Psoas muscle (tissue), 8 donors: Measurements from ENCODE around the gene COMMD2. TPM values are rescaled to one million over a fixed set of nuclear protein-coding genes. Genes with fewer than 3 reads are reported as not detected.

Experiments used
- ATAC-seq, 4 donors: fragments of 200-7000 bp; cut with Tn5 transposase; one replicate each; pipeline ENCODE4 v1.9.1; 2020; ENCODE audit warnings: moderate library complexity in 3 of 4, mild to moderate bottlenecking in 2 of 4
- DNase-seq, 2 donors: peaks; one replicate each; pipeline ENCODE4 v3.0.0-alpha.2; 2020
- H3K27ac ChIP-seq: fragments of 200-600 bp; one replicate; pipeline ENCODE4 v1.8.0; 2022
- H3K27me3 ChIP-seq, 3 donors: fragments of 200-600 bp in 1 of 3; one replicate each; pipeline versions ENCODE4 v1.6.1 to v1.8.0; 2013 to 2022; ENCODE audit warnings: low read length in 2 of 3, mild to moderate bottlenecking in 2 of 3, moderate library complexity in 1 of 3; ENCODE audit not compliant: insufficient read depth in 3 of 3
- H3K36me3 ChIP-seq, 2 donors: fragments of 200-600 bp in 1 of 2; one replicate each; pipeline versions ENCODE4 v1.6.1 to v1.8.0; 2013 to 2022; ENCODE audit warnings: low read depth in 1 of 2, mild to moderate bottlenecking in 1 of 2, moderate library complexity in 1 of 2; ENCODE audit not compliant: insufficient read depth in 1 of 2
- H3K4me1 ChIP-seq: fragments of 200-600 bp; one replicate; pipeline ENCODE4 v1.8.0; 2022
- H3K4me3 ChIP-seq: fragments of 200-600 bp; one replicate; pipeline ENCODE4 v1.8.0; 2022; ENCODE audit warnings: mild to moderate bottlenecking
- H3K9me3 ChIP-seq: fragments of 200-600 bp; one replicate; pipeline ENCODE4 v1.8.0; 2022
- CTCF ChIP-seq: fragments of 200-600 bp; IDR thresholded peaks from one replicate; pipeline ENCODE4 v1.8.0; 2022; ENCODE audit warnings: antibody characterized with exemption
- WGBS, 3 donors: extraction: QIAGEN DNeasy Blood & Tissue Kit; methylation state at CpG; one replicate each; pipeline versions ENCODE4 v1.1.6 to v1.1.7; 2013; 5-methylcytosine and 5-hydroxymethylcytosine counted together
- intact Hi-C, 2 donors: fragments of 100-400 bp; cut with DNase I; formaldehyde crosslinking; loops; one replicate each; pipeline versions ENCODE4 v1.11.0 to v1.14.2; 2022
- polyA plus RNA-seq, 3 donors: library from polyadenylated mRNA; stranded (reverse); fragments of 200-250 nt; gene quantifications; one replicate each; pipeline ENCODE4 v1.2.3, GENCODE V29; 2013
- total RNA-seq, 4 donors: library from RNA; stranded (reverse); fragmentation: NEBNext Ultra II Directional in 2 of 4; extraction: Animal tissue kit (Norgen Biotek cat#: 25700) in 2 of 4; gene quantifications; one replicate each; pipeline versions ENCODE4 v1.2.1 to v1.2.4, GENCODE V29; 2021 to 2023
- donor health status: healthy with polysubstance abuse.
- donor health status: DM: no; HTN: no; CAD: no; lungs with moderate emphysema.
- donor health status: Bipolar disorder and iron deficiency.
- donor health status: healthy.
- donor health status: DM: yes; HTN: yes; CAD: no.
- donor health status: DM: no; HTN: no; CAD: no.
- donor health status: DM: no; HTN: no; CAD: no.
- donor health status: DM: yes; HTN: yes; CAD: no.

Gene COMMD2
- total and polyA plus RNA-seq, 7 donors: 7.7 to 22.8 (median 14.1) TPM

- H3K27ac ChIP-seq: no peak overlapping the region
- TF ChIP-seq CTCF: no peak
- no peak overlapping the region for H3K4me3 ChIP-seq
- WGBS, 3 donors: 54 to 63% (median 54%) methylated on average over 1 of the region's 1 CpG
- H3K36me3 ChIP-seq: no peaks in the 10 kb centered on the region
- DNase-seq (no peak), ATAC-seq (no peak)
- peaks cover 0 to 12% (median 3%) of the 10 kb centered on the region in 3 donors for H3K27me3 ChIP-seq
- H3K9me3 ChIP-seq: no peaks in the 10 kb centered on the region
- H3K4me1 ChIP-seq: no peaks in the 10 kb centered on the region
- intact Hi-C loops: no loop called here
Observed at GRCh38 chr3:149764302-149764701, 12.0 kb upstream of the COMMD2 start.

- 67 to 84% (median 74%) methylated on average over 3 of the region's 3 CpGs for WGBS, 3 donors
- Histone ChIP-seq H3K27me3 (peaks cover 0 to 12% (median 0%) of the 10 kb centered on the region in 3 donors), H3K4me1 (no peaks in the 10 kb centered on the region), H3K9me3 (no peaks in the 10 kb centered on the region), H3K36me3 (no peaks in the 10 kb centered on the region), H3K27ac (no peak overlapping the region), H3K4me3 (no peak overlapping the region)
- TF ChIP-seq CTCF: no peak
- ATAC-seq: no peak
- no peak for DNase-seq
- intact Hi-C loops: no loop called here
Observed at GRCh38 chr3:149763565-149764195, 11.4 kb upstream of the COMMD2 start.

- DNase-seq (no peak), ATAC-seq (no peak)
- no peak for TF ChIP-seq CTCF
- Histone ChIP-seq H3K4me1 (peaks cover 11% of the 10 kb centered on the region), H3K9me3 (no peaks in the 10 kb centered on the region), H3K27me3 (no peaks in the 10 kb centered on the region), H3K4me3 (no peak overlapping the region), H3K36me3 (peaks cover 0 to 25% of the 10 kb centered on the region in 2 donors), H3K27ac (no peak overlapping the region)
- intact Hi-C loops: loop anchor here in 1 of 2 donors (5.0 kb wide), 1 partner anchor 59 kb away; the partner anchor contains the start of gene RNF13
Observed at GRCh38 chr3:149753717-149754116, 1.4 kb upstream of the COMMD2 start.

- ATAC-seq (no peak), DNase-seq (no peak)
- no peaks in the 10 kb centered on the region for H3K9me3 ChIP-seq
- H3K36me3 ChIP-seq: peaks cover 0 to 35% of the 10 kb centered on the region in 2 donors
- H3K27me3 ChIP-seq: no peaks in the 10 kb centered on the region
- H3K4me3 ChIP-seq: peak overlapping the region; percentile 83
- peaks cover 11% of the 10 kb centered on the region for H3K4me1 ChIP-seq
- H3K27ac ChIP-seq: peak overlapping the region; percentile 77
- intact Hi-C loops: loop anchor here in 1 of 2 donors (5.0 kb wide), 1 partner anchor 60 kb away; the partner anchor contains the start of gene RNF13
- TF ChIP-seq CTCF: no peak
Observed at GRCh38 chr3:149752788-149753136, 473 bp upstream of the COMMD2 start.

- ATAC-seq (peak in 1 of 4 donors; percentile 55), DNase-seq (no peak)
- Histone ChIP-seq H3K27me3 (no peaks in the 10 kb centered on the region), H3K36me3 (peaks cover 0 to 47% of the 10 kb centered on the region in 2 donors), H3K9me3 (no peaks in the 10 kb centered on the region), H3K4me3 (peak overlapping the region; percentile 83), H3K4me1 (peaks cover 11% of the 10 kb centered on the region), H3K27ac (peak overlapping the region; percentile 77)
- WGBS, 3 donors: 6 to 12% (median 11%) methylated on average over 4 of the region's 4 CpGs
- TF ChIP-seq CTCF: no peak
- intact Hi-C loops: loop anchor here in 1 of 2 donors (5.0 kb wide), 1 partner anchor 61 kb away; the partner anchor contains the start of gene RNF13
Observed at GRCh38 chr3:149751551-149751950, 738 bp downstream of the COMMD2 start.
